BJ (cell line): Measurements from ENCODE around the gene TAP2. TPM values are rescaled to one million over a fixed set of nuclear protein-coding genes. Genes with fewer than 3 reads are reported as not detected.
"Not testable (repeated sequence)": the region's sequence is repeated elsewhere in the genome, so short reads cannot be mapped to it uniquely, and the experiment has no call there.

Source experiments
- CTCF ChIA-PET: fragments of 350-600 bp; formaldehyde crosslinking; extraction: SDS; loops from one replicate; lab custom pipeline; 2021; ENCODE audit warnings: antibody characterized with exemption, inconsistent platforms; lab: Yijun Ruan, JAX
- POLR2A ChIA-PET: fragments of 300-600 bp; sonication (Branson Sonifier 250); formaldehyde crosslinking; extraction: SDS; loops from one replicate; lab custom pipeline; 2021; ENCODE audit warnings: antibody characterized with exemption; lab: Charles Lee
- DNase-seq: peaks from one replicate; pipeline ENCODE4 v3.0.0-alpha.2; 2011; ENCODE audit warnings: low read depth
- H3K27me3 ChIP-seq: 2 replicates; pipeline ENCODE4 v1.6.0; 2011; ENCODE audit warnings: low read length; ENCODE audit not compliant: control insufficient read depth, insufficient read depth
- H3K36me3 ChIP-seq: 2 replicates; pipeline ENCODE4 v1.5.1; 2011; ENCODE audit warnings: low read length; ENCODE audit not compliant: control insufficient read depth, insufficient read depth
- H3K4me3 ChIP-seq: 2 replicates; pipeline ENCODE4 v1.5.1; 2011; ENCODE audit warnings: low read depth, mild to moderate bottlenecking, control low read depth, low read length
- polyA plus RNA-seq: library from polyadenylated mRNA; depleted of rRNA; stranded (reverse); fragments of >200 nt; gene quantifications from 2 replicates; pipeline ENCODE4 v1.2.3, GENCODE V29; 2011
- TF ChIP-seq, protein P1 (sequence below): IDR thresholded peaks from 2 replicates; pipeline ENCODE4 v1.5.1; 2011; ENCODE audit warnings: low read depth, mild to moderate bottlenecking, control low read depth, inconsistent platforms, low read length, moderate library complexity; ENCODE audit not compliant: insufficient read depth

The TAP2 gene
- polyA plus RNA-seq, 1 experiment: 25.4 TPM

- CTCF ChIA-PET: interaction anchor here (0.7 to 1.6 kb wide), 3 partner anchors 12 to 59 kb away, joined by 3 to 4 read pairs (median 4); no protein-coding TSS in a partner anchor
- DNase-seq: no peak
- peaks cover 6% of the 10 kb centered on the region for H3K27me3 ChIP-seq
- no peaks in the 10 kb centered on the region for H3K36me3 ChIP-seq
- TF ChIP-seq, protein P1, sequence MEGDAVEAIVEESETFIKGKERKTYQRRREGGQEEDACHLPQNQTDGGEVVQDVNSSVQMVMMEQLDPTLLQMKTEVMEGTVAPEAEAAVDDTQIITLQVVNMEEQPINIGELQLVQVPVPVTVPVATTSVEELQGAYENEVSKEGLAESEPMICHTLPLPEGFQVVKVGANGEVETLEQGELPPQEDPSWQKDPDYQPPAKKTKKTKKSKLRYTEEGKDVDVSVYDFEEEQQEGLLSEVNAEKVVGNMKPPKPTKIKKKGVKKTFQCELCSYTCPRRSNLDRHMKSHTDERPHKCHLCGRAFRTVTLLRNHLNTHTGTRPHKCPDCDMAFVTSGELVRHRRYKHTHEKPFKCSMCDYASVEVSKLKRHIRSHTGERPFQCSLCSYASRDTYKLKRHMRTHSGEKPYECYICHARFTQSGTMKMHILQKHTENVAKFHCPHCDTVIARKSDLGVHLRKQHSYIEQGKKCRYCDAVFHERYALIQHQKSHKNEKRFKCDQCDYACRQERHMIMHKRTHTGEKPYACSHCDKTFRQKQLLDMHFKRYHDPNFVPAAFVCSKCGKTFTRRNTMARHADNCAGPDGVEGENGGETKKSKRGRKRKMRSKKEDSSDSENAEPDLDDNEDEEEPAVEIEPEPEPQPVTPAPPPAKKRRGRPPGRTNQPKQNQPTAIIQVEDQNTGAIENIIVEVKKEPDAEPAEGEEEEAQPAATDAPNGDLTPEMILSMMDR: no peak
- no peak overlapping the region for H3K4me3 ChIP-seq
- POLR2A ChIA-PET: no interaction called here
These were observed 29.4 kb downstream of the TAP2 start for GRCh38 chr6:32809171-32809570.

GRCh38 chr6:32807020-32807580 lies 31.4 kb downstream of the TAP2 start:
- Histone ChIP-seq H3K36me3 (no peaks in the 10 kb centered on the region), H3K27me3 (0 out of 2 replicates have a peak, but pooled peaks cover 1% of the 10 kb centered on the region), H3K4me3 (no peak overlapping the region)
- POLR2A ChIA-PET: no interaction called here
- no peak for DNase-seq
- TF ChIP-seq, protein P1: no peak
- CTCF ChIA-PET: interaction anchor here (1.2 to 1.3 kb wide), 2 partner anchors 14 to 562 kb away, joined by 3 read pairs; no protein-coding TSS in a partner anchor

- H3K27me3 ChIP-seq, H3K4me3 ChIP-seq, DNase-seq, H3K36me3 ChIP-seq, POLR2A ChIA-PET: not testable (repeated sequence)
- CTCF ChIA-PET: interaction anchor here (1.5 kb wide), 1 partner anchor 391 kb away, joined by 3 read pairs; no protein-coding TSS in a partner anchor
These were observed 33.1 kb downstream of the TAP2 start for GRCh38 chr6:32805404-32805803.

DNA sequence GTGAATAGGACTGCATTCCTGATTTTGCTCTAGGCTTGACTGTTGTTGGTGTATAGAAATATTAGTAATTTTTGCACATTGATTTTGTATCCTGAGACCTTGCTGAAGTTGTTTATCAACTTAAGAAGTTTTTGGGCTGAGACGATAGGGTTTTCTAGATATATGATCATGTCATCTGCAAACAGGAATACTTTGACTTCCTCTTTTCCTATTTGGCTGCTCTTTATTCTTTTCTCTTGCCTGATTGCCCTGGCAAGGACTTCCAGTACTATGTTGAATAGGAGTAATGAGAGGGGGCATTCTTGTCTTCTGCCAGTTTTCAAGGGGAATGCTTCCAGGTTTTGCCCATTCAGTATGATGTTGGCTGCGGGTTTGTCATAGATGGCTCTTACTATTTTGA lies 35.1 kb downstream of the TAP2 start:
- no peak overlapping the region for H3K4me3 ChIP-seq
- POLR2A ChIA-PET: no interaction called here
- TF ChIP-seq, protein P1: no peak
- DNase-seq: no peak
- CTCF ChIA-PET: interaction anchor here (1.3 kb wide), 1 partner anchor 36 kb away, joined by 3 read pairs; the partner anchor contains the start of gene TAP2
- H3K36me3 ChIP-seq: no peaks in the 10 kb centered on the region
- H3K27me3 ChIP-seq: peaks cover 3% of the 10 kb centered on the region

- Histone ChIP-seq H3K4me3 (no peak overlapping the region), H3K36me3 (no peaks in the 10 kb centered on the region), H3K27me3 (peaks cover 5% of the 10 kb centered on the region)
- TF ChIP-seq, protein P1: no peak
- ChIA-PET POLR2A (no interaction called here), CTCF (interaction anchor here (0.7 to 1.6 kb wide), 3 partner anchors 14 to 386 kb away, joined by 3 to 10 read pairs (median 8); partner anchors contain the start of gene TAP1)
- DNase-seq: no peak
These were observed 38.8 kb downstream of the TAP2 start for GRCh38 chr6:32799740-32800139.
